Activated CD4-positive, alpha-beta T cell treated with anti-CD3 and anti-CD28 coated beads, Interleukin-2, amount 10 ng/mL, durations not matched to agents 7 days and 5 days (primary cell): Measurements from ENCODE around the gene SLC25A21. TPM values are rescaled to one million over a fixed set of nuclear protein-coding genes. Genes with fewer than 3 reads are reported as not detected.

Experiments used
- CTCF ChIA-PET: fragments of 350-600 bp; sonication (Branson Sonifier 250); formaldehyde crosslinking; loops from one replicate; lab custom pipeline; 2021; ENCODE audit warnings: antibody characterized with exemption; lab: Charles Lee
- POLR2A ChIA-PET: fragments of 350-600 bp; sonication (Branson Sonifier 250); formaldehyde crosslinking; loops from one replicate; lab custom pipeline; 2021; ENCODE audit warnings: antibody characterized with exemption; lab: Charles Lee
- DNase-seq: peaks from one replicate; pipeline ENCODE4 v3.0.0-alpha.2; 2020
- H3K27ac Mint-ChIP-seq: one replicate; pipeline ENCODE4 v1.8.0; 2021; ENCODE audit warnings: mild to moderate bottlenecking, moderate library complexity, mixed read lengths
- H3K27me3 Mint-ChIP-seq: one replicate; pipeline ENCODE4 v1.8.0; 2021; ENCODE audit warnings: mixed read lengths
- H3K36me3 Mint-ChIP-seq: one replicate; pipeline ENCODE4 v1.8.0; 2021; ENCODE audit warnings: low read depth, mixed read lengths
- H3K4me1 Mint-ChIP-seq: one replicate; pipeline ENCODE4 v1.8.0; 2021; ENCODE audit warnings: mixed read lengths
- H3K4me3 Mint-ChIP-seq: one replicate; pipeline ENCODE4 v1.8.0; 2021; ENCODE audit warnings: mild to moderate bottlenecking, moderate library complexity, mixed read lengths
- H3K9me3 Mint-ChIP-seq: one replicate; pipeline ENCODE4 v1.8.0; 2021; ENCODE audit warnings: mixed read lengths
- total RNA-seq, 2 experiments: library from RNA; stranded (reverse); gene quantifications; one replicate each; pipeline ENCODE4 v1.2.3, GENCODE V29; 2021

SLC25A21 gene
- total RNA-seq, 2 experiments from 2014 or later = not detected

DNA sequence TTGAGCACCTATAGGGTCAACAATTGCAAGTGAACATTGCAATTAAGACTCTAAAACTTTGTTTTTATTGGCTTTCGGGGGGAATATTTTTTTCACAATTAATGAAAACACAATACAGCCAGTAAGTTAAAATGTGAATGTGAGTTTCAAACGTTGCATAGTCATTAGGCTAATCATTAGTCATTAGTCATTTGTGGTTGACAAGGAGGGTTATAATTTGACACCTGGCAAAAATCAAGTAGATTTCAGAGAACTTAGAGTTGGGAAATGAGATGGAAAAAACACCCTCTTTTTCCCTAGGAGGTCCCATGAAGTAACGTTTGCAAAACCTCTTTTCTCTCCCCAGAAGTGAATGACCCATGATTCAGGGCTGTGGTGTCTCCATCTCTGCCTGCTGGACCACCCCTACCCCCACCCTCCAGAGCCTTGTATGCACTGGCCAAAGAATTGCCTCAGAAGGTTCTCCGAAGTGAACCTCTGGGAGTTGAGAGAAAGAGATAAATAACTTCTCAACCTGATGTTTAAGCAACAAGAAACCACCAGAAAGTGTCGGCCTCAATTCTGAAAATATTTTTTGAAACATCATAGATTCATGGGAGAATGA, 314.5 kb downstream of the SLC25A21 start:
- Mint-ChIP-seq H3K4me3 (no peak overlapping the region), H3K27me3 (no peaks in the 10 kb centered on the region), H3K27ac (no peak overlapping the region), H3K4me1 (no peaks in the 10 kb centered on the region), H3K36me3 (no peaks in the 10 kb centered on the region), H3K9me3 (no peaks in the 10 kb centered on the region)
- no peak for DNase-seq
- CTCF ChIA-PET = no interaction called here
- POLR2A ChIA-PET = no interaction called here

DNA sequence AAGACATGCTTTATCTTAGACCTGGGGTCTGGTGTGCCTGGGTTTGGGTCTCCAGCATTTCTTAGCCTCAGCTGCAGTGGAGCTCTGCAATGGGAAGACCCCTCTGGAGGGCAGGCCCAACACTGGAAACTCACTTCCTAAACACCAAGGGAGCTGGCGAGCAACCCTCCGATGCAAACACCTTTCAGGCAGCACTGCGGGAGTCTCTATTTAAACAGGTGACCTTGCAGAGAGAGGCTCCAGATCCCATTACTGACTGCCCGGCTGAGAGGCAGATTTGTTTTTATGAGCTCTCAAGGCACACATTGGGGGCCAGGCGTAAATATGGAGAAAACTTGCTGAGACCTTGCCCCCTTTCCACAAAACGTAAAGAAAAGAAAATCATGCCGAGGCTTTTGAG, 315.3 kb downstream of the SLC25A21 start:
- H3K9me3 Mint-ChIP-seq = no peaks in the 10 kb centered on the region
- no peaks in the 10 kb centered on the region for H3K27me3 Mint-ChIP-seq
- no peaks in the 10 kb centered on the region for H3K4me1 Mint-ChIP-seq
- no peak overlapping the region for H3K27ac Mint-ChIP-seq
- DNase-seq = no peak
- ChIA-PET POLR2A (no interaction called here), CTCF (no interaction called here)
- no peaks in the 10 kb centered on the region for H3K36me3 Mint-ChIP-seq
- H3K4me3 Mint-ChIP-seq = no peak overlapping the region

DNA sequence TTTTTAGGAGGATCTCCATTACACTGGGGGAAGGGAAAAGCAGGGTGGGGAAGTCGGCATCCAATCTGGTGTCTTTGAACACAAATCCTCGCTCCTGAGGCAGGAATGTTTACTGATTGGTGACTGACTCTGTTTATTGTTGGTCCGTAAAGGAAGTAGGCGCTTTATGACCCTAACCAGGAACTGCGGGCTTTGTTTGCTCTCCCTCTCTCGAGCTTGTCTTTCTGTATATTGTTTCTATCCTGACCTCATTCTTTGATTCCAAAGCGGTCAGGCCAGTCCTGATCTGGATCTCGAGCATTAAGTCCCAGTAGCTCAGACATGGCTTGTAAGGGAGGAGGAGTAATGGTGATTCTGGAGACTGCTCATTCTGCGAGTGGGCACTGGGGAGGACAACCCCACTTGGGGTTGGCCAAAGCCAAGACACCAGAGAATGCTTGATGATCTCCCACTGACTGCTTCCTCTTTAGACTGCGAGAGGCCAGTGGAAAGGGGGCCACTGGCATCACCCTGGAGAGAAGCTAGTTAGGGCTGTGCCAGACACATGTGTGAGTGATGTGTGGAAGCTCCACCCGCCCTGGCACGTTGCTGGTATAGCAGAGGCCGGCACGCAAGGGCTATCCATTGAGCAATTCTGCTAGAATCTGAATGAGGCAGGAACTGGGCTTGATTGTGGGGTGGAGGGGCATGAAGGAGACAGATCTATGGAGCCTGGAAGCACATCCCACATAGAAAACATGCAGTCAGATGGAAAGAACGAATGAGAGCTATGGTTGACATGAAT, 316.1 kb downstream of the SLC25A21 start:
- ChIA-PET POLR2A (no interaction called here), CTCF (no interaction called here)
- no peak overlapping the region for H3K27ac Mint-ChIP-seq
- no peaks in the 10 kb centered on the region for H3K4me1 Mint-ChIP-seq
- no peak for DNase-seq
- H3K4me3 Mint-ChIP-seq = no peak overlapping the region
- H3K9me3 Mint-ChIP-seq = no peaks in the 10 kb centered on the region
- no peaks in the 10 kb centered on the region for H3K36me3 Mint-ChIP-seq
- H3K27me3 Mint-ChIP-seq = no peaks in the 10 kb centered on the region

DNA sequence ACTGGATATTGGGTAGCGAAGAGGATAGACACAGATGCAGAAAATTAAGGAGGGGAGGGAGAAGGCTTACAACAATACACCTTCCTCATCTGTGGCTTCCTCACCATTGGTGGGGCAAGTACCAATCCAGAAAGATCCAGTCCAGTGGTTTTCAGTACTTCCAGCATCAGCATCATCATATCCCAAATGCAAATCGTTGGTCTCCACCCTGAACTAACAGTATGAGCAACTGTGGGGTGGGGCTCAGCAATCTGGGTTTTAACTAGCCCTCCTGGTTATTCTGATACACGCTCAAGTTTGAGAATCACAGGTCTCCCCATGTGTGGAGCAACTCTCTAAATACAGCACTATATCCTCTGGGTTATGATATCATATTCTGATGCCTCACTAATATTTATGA, 317.0 kb downstream of the SLC25A21 start:
- no peaks in the 10 kb centered on the region for H3K4me1 Mint-ChIP-seq
- H3K27ac Mint-ChIP-seq = no peak overlapping the region
- ChIA-PET CTCF (no interaction called here), POLR2A (no interaction called here)
- no peak overlapping the region for H3K4me3 Mint-ChIP-seq
- DNase-seq = no peak
- no peaks in the 10 kb centered on the region for H3K27me3 Mint-ChIP-seq
- H3K9me3 Mint-ChIP-seq = no peaks in the 10 kb centered on the region
- no peaks in the 10 kb centered on the region for H3K36me3 Mint-ChIP-seq

DNA sequence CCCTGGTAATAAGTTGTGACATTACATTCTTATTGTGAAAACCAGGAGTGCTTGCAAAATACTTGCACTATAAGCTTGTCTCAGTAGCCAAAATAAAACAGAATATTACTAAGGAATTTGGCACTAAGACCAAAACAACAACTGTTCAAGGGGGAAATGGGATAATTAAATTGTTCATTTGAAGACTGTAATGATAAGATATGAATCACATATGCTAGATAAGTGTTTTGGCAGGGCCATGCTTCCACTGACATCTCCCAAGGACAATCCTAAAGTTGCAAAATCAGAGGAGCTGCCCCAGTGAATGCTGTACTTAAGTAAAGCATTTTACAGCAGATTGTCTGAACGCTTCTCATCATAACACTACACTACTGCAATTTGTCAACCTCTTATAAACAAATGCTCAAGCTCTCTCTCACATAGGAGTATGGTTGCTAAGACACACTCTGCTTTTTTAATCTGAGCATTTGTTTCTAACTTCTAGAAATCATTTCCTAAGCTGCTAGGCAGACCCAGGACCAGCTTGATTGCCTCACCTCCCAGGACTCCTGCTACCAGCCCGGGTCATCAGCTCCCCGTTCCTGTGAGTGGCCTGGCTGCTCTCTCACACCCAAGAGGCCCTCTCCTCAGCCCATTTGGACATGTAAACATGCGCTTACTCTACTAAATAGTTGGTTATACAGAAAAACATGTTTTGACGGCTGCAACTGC, 319.3 kb downstream of the SLC25A21 start:
- DNase-seq = no peak
- no peaks in the 10 kb centered on the region for H3K36me3 Mint-ChIP-seq
- H3K4me3 Mint-ChIP-seq = no peak overlapping the region
- no peak overlapping the region for H3K27ac Mint-ChIP-seq
- H3K9me3 Mint-ChIP-seq = no peaks in the 10 kb centered on the region
- CTCF ChIA-PET = no interaction called here
- POLR2A ChIA-PET = no interaction called here
- H3K4me1 Mint-ChIP-seq = no peaks in the 10 kb centered on the region
- H3K27me3 Mint-ChIP-seq = no peaks in the 10 kb centered on the region

DNA sequence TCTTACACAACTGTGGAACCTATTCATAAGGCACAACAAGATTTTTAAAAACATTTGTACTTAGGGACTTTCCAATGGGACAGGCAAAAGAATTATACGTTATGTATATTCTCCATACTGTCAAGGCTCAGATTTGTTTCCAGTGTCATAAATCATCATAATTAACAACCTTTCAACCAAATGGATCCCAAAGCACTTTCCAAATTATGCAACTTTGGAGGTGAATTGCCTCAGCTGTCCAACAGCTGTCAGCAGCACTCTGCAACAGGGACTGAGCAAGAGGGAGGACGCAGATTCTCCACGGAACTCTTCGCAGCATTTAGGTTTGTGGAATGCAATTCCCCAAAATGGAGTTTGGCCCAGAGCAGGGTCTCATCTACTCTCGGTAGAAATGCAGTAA, 324.2 kb downstream of the SLC25A21 start:
- CTCF ChIA-PET = no interaction called here
- H3K4me3 Mint-ChIP-seq = no peak overlapping the region

DNA sequence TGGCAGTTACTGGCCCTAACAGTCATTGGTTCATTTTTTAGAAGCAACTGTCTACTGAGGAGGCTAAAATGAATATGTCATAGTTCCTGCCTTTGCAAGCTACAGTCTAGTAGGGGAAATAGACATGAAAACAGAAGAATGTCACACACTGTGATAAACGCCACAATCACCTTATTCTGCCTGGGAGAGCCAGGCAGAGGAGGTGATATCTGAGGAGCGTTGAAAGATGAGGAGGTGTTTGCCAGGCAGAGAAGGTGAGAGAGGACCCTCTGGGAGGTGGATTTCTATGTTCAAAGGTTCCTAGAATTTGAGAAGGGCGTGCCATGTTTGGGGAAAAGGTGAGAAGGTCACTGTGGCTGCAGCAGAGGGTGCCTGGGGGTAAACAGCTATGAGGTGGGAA, 325.0 kb downstream of the SLC25A21 start:
- no peaks in the 10 kb centered on the region for H3K4me1 Mint-ChIP-seq
- H3K27ac Mint-ChIP-seq = no peak overlapping the region
- H3K27me3 Mint-ChIP-seq = no peaks in the 10 kb centered on the region
- no peaks in the 10 kb centered on the region for H3K36me3 Mint-ChIP-seq
- no peaks in the 10 kb centered on the region for H3K9me3 Mint-ChIP-seq
- H3K4me3 Mint-ChIP-seq = no peak overlapping the region
- no peak for DNase-seq
- ChIA-PET POLR2A (no interaction called here), CTCF (no interaction called here)

More for the DNA sequence above, 324.2 kb downstream of the SLC25A21 start:
- no peak for DNase-seq
- H3K27me3 Mint-ChIP-seq = no peaks in the 10 kb centered on the region
- POLR2A ChIA-PET = no interaction called here
- no peaks in the 10 kb centered on the region for H3K4me1 Mint-ChIP-seq
- H3K27ac Mint-ChIP-seq = no peak overlapping the region
- no peaks in the 10 kb centered on the region for H3K36me3 Mint-ChIP-seq
- no peaks in the 10 kb centered on the region for H3K9me3 Mint-ChIP-seq

DNA sequence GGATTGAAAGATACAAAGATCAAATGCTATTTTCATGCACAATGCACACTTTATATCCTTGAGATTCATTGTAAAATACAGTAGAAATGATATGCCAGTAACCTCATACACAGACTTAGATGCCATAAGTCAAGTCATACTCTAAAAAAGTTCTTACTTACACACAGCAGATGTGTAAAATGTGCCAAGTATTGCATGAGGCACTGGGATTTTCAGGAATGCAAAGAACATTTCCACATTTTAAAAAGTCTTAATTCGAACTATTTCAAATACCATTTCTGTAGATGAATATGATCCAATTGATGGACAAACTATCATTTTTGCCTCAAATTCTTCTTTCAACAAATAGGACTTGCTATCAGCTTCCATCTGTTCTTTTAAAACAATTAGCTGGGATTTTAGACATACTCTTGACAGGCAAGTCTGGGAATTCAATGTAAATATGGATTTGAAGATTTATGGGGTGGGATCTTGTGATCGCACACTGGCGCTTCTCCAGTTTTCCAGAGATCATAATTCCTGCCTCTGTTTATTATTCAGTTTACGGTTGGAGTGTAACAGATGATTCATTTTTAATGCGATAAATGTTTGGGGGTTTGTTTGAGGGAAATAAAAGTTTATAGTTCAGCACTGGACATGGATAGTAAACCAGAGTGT, 326.9 kb downstream of the SLC25A21 start:
- H3K9me3 Mint-ChIP-seq = no peaks in the 10 kb centered on the region
- POLR2A ChIA-PET = no interaction called here
- no peak for DNase-seq
- H3K4me1 Mint-ChIP-seq = no peaks in the 10 kb centered on the region
- H3K36me3 Mint-ChIP-seq = no peaks in the 10 kb centered on the region
- CTCF ChIA-PET = no interaction called here
- no peaks in the 10 kb centered on the region for H3K27me3 Mint-ChIP-seq
- H3K27ac Mint-ChIP-seq = no peak overlapping the region
- H3K4me3 Mint-ChIP-seq = no peak overlapping the region

DNA sequence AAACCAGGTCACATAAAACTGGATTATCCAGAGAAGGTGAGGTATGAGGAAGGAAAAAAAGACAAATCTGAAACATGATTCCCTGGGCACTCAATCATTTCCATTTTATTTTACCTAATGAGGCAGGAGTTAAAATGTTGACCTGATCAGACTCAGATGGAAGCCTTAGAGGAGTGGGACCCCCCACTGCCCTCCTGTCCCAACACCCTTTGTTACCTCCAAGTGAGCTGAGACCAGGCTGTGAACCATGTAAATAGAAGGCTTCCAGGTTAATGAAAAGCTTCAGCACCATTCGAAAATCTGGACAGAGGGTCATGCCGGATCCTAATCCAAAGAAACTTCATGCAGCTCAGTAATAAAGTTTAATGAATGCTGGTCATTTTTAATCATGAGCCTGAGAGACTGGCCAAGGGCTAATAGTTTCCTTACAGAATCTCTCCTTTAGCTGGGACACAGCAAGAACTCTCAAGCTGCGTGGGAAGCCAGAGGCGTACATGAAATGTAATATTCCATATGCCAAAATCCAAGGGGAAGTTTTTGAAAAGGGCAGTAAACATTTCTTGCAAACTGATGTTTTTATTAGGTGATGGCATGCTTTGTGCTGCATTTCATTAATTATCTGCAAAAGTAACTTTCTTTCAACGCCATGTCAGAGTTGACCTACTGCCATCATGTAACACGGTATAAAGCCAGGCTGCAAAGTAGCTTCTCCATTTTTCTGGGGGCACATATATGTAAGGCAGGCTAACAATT, 327.8 kb downstream of the SLC25A21 start:
- no peaks in the 10 kb centered on the region for H3K36me3 Mint-ChIP-seq
- POLR2A ChIA-PET = no interaction called here

DNA sequence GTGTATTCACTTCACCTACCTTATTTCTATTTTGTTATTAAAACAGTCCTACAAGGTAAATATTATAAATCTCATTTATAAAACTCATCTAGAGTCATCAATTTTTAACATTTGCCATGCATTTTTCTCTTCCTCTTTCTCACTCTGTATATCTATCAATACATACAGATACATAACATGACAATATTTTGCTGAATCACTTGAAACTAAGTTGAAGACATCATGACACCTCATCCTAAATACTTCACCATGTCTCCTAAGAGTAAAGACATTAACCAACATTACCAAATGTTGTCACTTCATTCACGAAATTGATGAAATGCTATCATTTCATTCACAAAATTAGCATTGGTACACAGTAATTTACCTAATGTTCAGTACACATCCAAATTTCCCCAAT, 329.0 kb downstream of the SLC25A21 start:
- DNase-seq = no peak
- POLR2A ChIA-PET = no interaction called here
- no peaks in the 10 kb centered on the region for H3K4me1 Mint-ChIP-seq
- H3K27ac Mint-ChIP-seq = no peak overlapping the region
- H3K36me3 Mint-ChIP-seq = no peaks in the 10 kb centered on the region
- H3K9me3 Mint-ChIP-seq = no peaks in the 10 kb centered on the region
- H3K27me3 Mint-ChIP-seq = no peaks in the 10 kb centered on the region
- no peak overlapping the region for H3K4me3 Mint-ChIP-seq
- CTCF ChIA-PET = no interaction called here

More for the DNA sequence above, 327.8 kb downstream of the SLC25A21 start:
- no peak overlapping the region for H3K27ac Mint-ChIP-seq
- H3K4me3 Mint-ChIP-seq = no peak overlapping the region
- CTCF ChIA-PET = no interaction called here
- no peaks in the 10 kb centered on the region for H3K9me3 Mint-ChIP-seq
- no peaks in the 10 kb centered on the region for H3K27me3 Mint-ChIP-seq
- DNase-seq = no peak
- H3K4me1 Mint-ChIP-seq = no peaks in the 10 kb centered on the region

DNA sequence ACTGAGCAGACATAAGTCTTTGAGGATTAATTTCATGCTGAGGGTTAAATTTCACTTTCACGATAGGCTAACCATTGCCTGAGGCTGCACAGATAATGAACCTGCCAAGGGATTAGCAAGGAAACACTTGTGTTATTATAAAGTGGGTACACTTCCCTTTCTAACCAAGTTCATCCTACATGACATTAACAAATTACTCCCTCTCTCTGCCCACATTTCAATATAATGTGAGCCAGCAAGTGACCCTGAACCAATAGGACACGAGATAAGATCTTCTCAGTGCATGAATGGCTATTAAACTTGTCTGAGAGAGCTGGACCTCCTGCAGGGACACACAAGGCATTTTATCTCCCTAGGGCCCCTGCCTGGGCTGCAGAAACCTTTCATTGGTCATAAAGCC, 337.3 kb downstream of the SLC25A21 start:
- H3K4me1 Mint-ChIP-seq = no peaks in the 10 kb centered on the region
- H3K9me3 Mint-ChIP-seq = no peaks in the 10 kb centered on the region
- H3K27ac Mint-ChIP-seq = no peak overlapping the region
- H3K36me3 Mint-ChIP-seq = no peaks in the 10 kb centered on the region
- no peaks in the 10 kb centered on the region for H3K27me3 Mint-ChIP-seq
- no peak for DNase-seq
- ChIA-PET POLR2A (no interaction called here), CTCF (no interaction called here)
- H3K4me3 Mint-ChIP-seq = no peak overlapping the region

DNA sequence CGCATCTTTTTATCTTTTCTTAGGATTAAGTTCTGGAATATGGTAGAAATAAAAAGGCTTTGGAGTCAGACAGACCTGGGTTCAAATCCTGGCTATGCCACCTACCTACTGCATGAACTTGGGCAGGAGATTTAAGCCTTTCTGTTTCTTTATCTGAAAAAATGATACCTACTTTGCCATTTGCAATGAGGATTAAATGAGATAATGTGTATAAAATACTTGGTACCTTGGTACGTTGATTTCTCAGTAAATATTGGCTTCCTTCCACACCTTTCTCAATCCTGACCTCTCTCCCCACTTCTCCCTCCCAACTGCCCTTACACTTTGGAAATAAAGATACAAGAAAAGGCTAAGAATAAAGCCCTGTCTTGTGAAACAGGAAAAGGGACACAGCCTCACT, 338.1 kb downstream of the SLC25A21 start:
- Mint-ChIP-seq H3K36me3 (no peaks in the 10 kb centered on the region), H3K9me3 (no peaks in the 10 kb centered on the region), H3K27ac (no peak overlapping the region), H3K27me3 (no peaks in the 10 kb centered on the region), H3K4me1 (no peaks in the 10 kb centered on the region), H3K4me3 (no peak overlapping the region)
- POLR2A ChIA-PET = no interaction called here
- no peak for DNase-seq
- CTCF ChIA-PET = no interaction called here
